GM12801 (cell line): ENCODE results near the gene ZNHIT6.

Source experiments
- TF ChIP-seq, protein P1 (sequence below): IDR thresholded peaks from one replicate; pipeline ENCODE4 v1.5.1; 2011; ENCODE audit warnings: control low read depth; ENCODE audit not compliant: insufficient read length; ENCODE audit errors: extremely low read depth

ZNHIT6 gene

DNA sequence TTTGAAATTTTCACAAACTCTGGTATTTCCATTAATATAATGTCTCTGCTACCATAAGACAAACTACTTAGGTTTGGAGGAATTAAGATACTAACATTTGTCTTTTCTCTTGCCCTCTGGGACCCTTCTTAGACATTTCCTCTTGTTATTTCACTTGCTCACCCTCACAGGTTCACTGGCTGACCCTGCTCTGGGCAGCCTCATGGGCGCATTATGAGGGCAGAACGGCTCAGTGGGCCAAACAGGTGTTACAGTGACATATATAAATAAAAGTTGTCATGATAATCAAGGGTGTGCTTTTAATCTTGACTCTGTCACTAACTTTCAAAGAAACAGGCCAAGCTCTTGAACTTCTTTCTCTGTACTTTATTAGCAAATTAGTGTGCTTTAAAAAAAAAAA is 46.5 kb downstream of the ZNHIT6 start:
- TF ChIP-seq, protein P1, sequence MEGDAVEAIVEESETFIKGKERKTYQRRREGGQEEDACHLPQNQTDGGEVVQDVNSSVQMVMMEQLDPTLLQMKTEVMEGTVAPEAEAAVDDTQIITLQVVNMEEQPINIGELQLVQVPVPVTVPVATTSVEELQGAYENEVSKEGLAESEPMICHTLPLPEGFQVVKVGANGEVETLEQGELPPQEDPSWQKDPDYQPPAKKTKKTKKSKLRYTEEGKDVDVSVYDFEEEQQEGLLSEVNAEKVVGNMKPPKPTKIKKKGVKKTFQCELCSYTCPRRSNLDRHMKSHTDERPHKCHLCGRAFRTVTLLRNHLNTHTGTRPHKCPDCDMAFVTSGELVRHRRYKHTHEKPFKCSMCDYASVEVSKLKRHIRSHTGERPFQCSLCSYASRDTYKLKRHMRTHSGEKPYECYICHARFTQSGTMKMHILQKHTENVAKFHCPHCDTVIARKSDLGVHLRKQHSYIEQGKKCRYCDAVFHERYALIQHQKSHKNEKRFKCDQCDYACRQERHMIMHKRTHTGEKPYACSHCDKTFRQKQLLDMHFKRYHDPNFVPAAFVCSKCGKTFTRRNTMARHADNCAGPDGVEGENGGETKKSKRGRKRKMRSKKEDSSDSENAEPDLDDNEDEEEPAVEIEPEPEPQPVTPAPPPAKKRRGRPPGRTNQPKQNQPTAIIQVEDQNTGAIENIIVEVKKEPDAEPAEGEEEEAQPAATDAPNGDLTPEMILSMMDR = no peak

DNA sequence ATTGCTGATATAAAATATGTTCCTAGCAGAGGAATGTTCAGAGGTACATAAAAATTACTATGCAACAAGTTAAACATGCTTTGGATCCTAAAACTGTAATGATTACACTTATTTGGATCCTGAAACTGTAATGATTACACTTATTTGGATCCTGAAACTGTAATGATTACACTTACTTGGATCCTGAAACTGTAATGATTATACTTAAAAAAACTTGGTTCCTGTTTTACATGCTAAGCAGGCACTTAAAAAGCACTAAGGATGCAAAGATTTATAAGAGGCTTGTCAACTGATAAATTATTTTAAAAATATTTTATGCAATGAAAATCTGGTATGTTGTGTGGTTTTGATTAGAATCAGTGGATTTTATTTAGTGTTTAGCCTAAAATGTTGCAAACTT is 47.7 kb downstream of the ZNHIT6 start:
- TF ChIP-seq, protein P1 = no peak

DNA sequence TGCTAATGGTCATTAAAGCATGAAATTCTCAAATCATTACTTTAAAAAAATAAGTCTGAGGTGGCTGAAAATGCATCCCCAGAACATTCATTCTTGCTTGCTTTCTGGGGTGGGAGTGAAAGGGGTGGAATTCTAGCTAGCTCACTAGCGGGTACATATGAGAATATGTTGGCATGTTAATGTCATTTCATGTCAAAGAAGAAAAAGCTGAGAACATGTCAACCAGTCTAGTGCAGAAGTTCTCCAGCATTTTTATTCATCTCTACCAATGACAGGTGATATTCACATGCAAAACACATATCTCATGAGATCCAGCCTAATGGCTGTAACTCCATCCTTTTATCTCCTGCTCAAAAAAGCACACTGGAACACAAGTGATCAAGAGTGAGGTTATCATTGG is 49.1 kb downstream of the ZNHIT6 start:
- TF ChIP-seq, protein P1 = no peak

DNA sequence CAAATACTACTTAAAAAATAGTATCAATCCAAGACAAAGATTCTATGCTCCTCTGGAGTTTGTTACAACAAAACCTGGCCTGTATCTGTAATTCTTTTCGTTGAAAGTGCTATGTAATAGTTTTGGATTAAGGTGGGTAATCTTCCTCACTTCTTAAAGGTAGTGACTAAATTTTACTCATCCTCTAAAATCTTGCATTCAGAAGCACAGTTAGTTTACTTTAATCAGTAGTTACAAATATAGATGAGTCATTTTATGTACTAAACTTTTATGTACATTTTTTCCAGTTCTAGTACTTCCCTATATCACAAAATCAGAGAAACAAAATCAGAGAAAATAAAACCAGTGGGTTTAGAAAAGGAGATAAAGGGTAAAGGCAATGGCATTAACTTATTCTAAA is 51.3 kb downstream of the ZNHIT6 start:
- TF ChIP-seq, protein P1 = no peak

DNA sequence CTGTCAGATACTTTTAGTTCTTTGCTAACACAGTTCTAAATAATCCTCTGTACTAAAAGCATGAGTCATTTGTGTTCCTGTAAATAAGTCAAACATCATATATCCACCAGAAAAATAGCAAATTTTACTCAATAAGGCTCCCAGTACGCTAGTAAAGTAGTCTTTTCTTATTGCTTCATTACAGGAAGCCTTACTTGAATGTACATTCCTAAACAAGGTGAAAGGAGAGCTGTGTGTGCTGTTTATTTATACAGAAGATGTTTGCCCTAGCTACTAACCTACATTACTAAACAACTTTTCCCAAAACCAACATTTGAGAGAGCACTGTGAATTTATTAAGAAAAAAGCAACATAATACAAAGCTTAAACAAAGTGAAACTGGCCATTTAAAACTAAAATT is 52.0 kb downstream of the ZNHIT6 start:
- TF ChIP-seq, protein P1 = no peak

DNA sequence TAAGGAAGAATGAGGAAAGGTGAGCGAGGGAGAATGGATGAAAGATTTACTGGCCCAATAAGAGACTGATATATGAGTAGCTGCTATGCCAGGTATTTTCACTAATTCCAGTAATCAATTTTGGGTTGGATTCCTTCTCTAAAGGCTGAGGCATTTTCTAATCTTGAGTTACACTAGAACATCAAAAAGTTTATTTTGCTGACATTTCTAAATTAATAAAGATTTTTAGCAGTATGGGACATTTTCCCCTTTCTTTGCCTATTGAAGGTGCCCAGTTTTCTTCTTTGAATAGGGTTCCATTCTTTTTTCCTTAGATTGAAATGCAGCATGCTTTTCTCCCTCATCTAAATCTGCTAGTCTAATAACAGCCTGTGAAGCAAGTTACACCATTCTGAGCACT is 52.9 kb downstream of the ZNHIT6 start:
- TF ChIP-seq, protein P1 = no peak

DNA sequence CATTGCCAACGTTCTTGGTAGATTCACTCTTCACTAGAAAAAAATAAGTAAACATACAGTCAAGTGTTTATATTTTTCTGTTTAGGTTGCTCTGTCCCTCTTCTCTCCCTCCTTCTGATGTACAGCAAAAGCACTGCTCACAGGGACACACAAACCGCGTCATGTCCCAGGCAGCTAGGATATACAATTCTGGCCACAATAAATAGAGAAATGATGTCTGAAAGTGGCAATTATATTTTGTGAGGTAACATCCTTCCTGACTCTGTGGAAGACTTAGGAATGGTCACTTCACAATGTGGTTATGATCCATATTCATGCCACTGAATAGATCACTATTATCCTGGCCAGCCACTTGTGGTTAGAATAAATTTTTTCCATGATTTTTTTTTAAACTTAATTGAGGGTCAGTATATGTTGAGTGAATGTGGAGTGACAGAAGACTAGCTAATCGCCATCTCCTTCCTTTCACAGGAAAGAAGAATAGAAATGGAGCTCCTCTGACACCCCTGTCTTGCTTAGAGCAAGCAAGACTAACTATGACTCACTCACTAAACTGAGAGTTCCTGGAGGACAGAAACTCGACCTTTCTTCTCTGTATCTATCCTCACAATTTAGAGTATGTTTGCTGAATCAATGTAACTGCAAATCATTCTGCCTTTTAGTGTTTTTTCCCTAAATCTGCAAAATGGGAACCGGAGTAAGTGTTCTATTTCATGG is 54.0 kb downstream of the ZNHIT6 start:
- TF ChIP-seq, protein P1 = no peak
